Measurements from ENCODE around the gene ACVRL1. TPM values are rescaled to one million over a fixed set of nuclear protein-coding genes. Genes with fewer than 3 reads are reported as not detected.
"Not testable (repeated sequence)": the region's sequence is repeated elsewhere in the genome, so short reads cannot be mapped to it uniquely, and the experiment has no call there.

ACVRL1 gene
- total and polyA plus RNA-seq, 7 donors = 12.5 to 113 (median 64.0) TPM

DNA sequence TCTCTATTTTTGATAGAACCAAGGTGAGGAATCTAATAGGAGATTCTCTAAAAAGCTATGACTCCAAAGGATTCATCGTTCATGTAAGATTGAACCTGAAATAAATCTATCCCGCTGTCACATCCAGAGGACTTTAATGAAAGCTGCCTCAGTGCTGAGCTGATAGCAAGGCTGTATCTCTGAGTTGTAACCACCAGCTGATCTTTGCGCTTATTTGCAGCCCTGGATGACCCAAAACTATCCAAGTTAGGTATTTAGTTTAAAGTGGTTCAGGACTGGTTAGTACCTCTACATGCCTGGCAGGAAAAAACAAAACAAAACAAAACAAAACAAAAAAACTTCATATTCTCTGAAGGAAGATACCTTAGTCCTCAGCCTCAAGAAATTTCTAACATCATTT lies 28.2 kb upstream of the ACVRL1 start:
- H3K27ac ChIP-seq = no peak overlapping the region
- no peaks in the 10 kb centered on the region for H3K36me3 ChIP-seq
- no peaks in the 10 kb centered on the region for H3K4me1 ChIP-seq
- intact Hi-C loops (cut with DNase I) = no loop called here
- H3K9me3 ChIP-seq = no peaks in the 10 kb centered on the region
- peak; percentile 8 for DNase-seq
- 90 to 94% methylated on average over 3 of the region's 3 CpGs for WGBS, 2 donors
- TF ChIP-seq POLR2AphosphoS5 (IDR thresholded peaks at IDR 0.05) (no peak), POLR2A (IDR thresholded peaks at IDR 0.05) (no peak), EP300 (IDR thresholded peaks at IDR 0.05) (no peak)
- TF ChIP-seq, protein P1, sequence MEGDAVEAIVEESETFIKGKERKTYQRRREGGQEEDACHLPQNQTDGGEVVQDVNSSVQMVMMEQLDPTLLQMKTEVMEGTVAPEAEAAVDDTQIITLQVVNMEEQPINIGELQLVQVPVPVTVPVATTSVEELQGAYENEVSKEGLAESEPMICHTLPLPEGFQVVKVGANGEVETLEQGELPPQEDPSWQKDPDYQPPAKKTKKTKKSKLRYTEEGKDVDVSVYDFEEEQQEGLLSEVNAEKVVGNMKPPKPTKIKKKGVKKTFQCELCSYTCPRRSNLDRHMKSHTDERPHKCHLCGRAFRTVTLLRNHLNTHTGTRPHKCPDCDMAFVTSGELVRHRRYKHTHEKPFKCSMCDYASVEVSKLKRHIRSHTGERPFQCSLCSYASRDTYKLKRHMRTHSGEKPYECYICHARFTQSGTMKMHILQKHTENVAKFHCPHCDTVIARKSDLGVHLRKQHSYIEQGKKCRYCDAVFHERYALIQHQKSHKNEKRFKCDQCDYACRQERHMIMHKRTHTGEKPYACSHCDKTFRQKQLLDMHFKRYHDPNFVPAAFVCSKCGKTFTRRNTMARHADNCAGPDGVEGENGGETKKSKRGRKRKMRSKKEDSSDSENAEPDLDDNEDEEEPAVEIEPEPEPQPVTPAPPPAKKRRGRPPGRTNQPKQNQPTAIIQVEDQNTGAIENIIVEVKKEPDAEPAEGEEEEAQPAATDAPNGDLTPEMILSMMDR (IDR thresholded peaks at IDR 0.05) = no peak
- H3K27me3 ChIP-seq = no peaks in the 10 kb centered on the region
- no peak overlapping the region for H3K4me3 ChIP-seq

DNA sequence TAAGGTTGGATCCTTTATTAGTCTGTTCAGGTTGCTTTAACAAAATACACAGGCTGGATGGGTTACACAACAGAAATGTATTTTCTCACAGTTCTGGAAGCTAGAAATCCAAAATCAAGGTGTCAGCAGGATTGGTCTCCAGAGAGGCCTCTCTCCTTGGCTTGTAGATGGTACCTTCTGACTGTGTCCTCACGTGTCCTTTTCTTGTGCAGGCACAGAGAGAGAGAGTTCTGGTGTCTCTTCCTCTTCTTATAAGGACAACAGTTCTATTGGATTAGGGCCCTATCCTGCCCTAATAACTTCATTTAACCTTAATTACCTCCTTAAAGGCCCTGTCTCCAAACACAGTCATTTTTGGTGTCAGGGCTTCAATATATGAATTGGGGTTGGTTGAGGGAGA lies 24.0 kb upstream of the ACVRL1 start:
- no peak overlapping the region for H3K4me3 ChIP-seq
- peak; percentile 9 for DNase-seq
- no peaks in the 10 kb centered on the region for H3K9me3 ChIP-seq
- intact Hi-C loops (cut with DNase I) = no loop called here
- peaks cover 0 to 12% (median 6%) of the 10 kb centered on the region in 3 donors for H3K27me3 ChIP-seq
- H3K27ac ChIP-seq = no peak overlapping the region
- H3K36me3 ChIP-seq = no peaks in the 10 kb centered on the region
- 82 to 87% methylated on average over 1 of the region's 1 CpG for WGBS, 2 donors
- peaks cover 0 to 5% (median 0%) of the 10 kb centered on the region in 4 donors for H3K4me1 ChIP-seq
- TF ChIP-seq, protein P1 (IDR thresholded peaks at IDR 0.05) = no peak
- TF ChIP-seq EP300 (IDR thresholded peaks at IDR 0.05) = no peak
- no peak for TF ChIP-seq POLR2AphosphoS5 (IDR thresholded peaks at IDR 0.05)
- no peak for TF ChIP-seq POLR2A (IDR thresholded peaks at IDR 0.05)

DNA sequence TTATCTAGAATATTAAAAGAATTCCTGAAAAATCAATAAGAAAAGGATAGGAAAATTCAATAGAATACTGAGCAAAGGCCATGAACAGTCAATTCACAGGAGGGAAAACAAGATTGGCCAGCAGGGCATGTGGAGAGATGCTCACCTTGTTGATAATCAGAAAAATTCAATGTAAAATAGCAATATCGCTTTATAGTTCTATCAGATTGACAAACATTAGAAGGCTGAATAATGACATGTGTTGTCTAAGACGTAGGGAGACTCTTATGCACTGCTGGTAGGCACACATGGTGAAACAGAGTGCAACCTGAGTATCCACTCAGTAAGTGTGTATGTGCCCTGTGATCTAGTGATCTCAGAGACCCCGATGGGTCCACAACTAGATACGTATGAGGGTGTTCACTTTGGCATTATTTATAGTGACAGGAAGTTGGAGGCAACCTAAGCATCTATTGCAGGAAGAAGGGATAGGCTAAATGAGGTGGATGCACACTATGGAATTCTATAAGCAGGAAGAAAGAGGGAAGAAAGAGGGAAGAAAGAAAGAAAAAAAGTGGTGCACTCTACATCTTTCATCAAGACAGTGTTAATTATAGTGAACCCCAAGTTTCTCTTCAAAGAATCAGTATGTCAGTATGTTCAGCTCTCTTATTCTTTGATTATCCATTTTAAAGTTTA lies 23.2 kb upstream of the ACVRL1 start:
- Histone ChIP-seq H3K4me1 (peaks cover 0 to 5% (median 0%) of the 10 kb centered on the region in 4 donors), H3K27ac (no peak overlapping the region), H3K36me3 (no peaks in the 10 kb centered on the region), H3K27me3 (peaks cover 0 to 18% (median 13%) of the 10 kb centered on the region in 3 donors), H3K9me3 (no peaks in the 10 kb centered on the region), H3K4me3 (no peak overlapping the region)
- DNase-seq = no peak
- intact Hi-C loops (cut with DNase I) = no loop called here
- 90 to 91% methylated on average over 4 of the region's 4 CpGs for WGBS, 2 donors
- TF ChIP-seq EP300 (IDR thresholded peaks at IDR 0.05) = no peak
- TF ChIP-seq, protein P1 (IDR thresholded peaks at IDR 0.05) = no peak
- no peak for TF ChIP-seq POLR2A (IDR thresholded peaks at IDR 0.05)

DNA sequence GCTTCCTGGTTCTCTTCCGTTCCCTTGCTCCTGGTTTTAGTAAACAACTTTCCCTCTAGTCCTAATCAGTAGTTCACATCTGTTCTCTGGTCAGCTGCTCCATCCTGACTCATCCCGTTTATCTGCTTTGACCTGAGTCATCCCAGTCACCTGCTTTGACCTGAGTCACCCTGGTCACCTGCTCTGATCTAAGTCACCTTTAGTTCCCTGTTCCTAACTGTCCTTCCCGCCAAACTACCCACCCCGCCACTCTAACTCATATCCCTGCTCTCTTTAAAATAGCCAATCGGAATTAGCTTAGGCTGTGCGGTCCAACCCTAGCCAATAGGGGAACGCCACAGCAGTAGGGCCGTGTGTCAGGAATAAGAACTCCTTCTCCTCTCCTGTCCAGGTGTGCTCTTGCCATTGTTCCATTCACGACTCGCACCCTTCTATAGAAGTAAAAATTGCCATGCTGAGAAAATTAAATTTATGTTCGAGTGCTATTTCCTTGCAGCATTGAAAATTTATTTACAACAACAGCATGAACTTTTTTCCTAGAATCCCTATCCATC lies 22.6 kb upstream of the ACVRL1 start:
- no peak overlapping the region for H3K27ac ChIP-seq
- peaks cover 0 to 18% (median 15%) of the 10 kb centered on the region in 3 donors for H3K27me3 ChIP-seq
- H3K9me3 ChIP-seq = no peaks in the 10 kb centered on the region
- peaks cover 0 to 5% (median 0%) of the 10 kb centered on the region in 4 donors for H3K4me1 ChIP-seq
- intact Hi-C loops (cut with DNase I) = no loop called here
- peak in 1 of 4 donors; percentile 37 for TF ChIP-seq POLR2AphosphoS5 (IDR thresholded peaks at IDR 0.05)
- TF ChIP-seq POLR2A (IDR thresholded peaks at IDR 0.05) = no peak
- no peak for TF ChIP-seq EP300 (IDR thresholded peaks at IDR 0.05)
- TF ChIP-seq, protein P1 (IDR thresholded peaks at IDR 0.05) = no peak
- H3K36me3 ChIP-seq = no peaks in the 10 kb centered on the region
- WGBS, 2 donors = 81 to 83% methylated on average over 11 of the region's 11 CpGs
- DNase-seq = peak; percentile 52
- H3K4me3 ChIP-seq = no peak overlapping the region

DNA sequence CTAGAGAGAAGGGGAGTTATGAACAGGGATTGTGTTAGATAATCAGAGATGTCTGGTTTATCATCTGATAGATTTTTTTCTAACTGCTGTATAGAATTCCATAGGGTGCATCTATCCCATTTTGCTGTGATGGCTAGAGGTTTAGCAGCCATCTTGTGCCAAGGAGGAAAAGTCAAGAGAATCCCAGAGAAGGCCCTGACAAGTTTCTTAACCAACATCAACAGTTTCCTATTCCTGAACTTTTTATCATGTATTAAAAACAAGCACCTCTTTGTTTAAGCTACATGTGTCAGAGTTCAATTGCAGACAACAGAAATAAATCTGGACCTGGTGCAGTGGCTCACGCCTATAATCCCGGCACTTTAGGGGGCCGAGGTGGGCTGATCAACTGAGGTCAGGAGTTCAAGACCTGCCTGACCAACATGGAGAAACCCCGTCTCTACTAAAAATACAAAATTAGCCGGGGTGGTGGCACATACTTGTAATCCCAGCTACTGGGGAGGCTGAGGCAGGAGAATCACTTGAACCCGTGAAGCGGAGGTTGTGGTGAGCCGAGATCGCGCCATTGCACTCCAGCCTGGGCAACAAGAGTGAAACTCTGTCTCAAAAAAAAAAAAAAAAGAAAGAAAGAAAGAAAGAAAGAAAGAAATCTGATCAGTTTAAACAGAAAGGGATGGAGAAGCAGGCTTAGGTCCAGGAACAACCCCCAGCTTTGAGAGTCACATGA lies 21.8 kb upstream of the ACVRL1 start:
- H3K36me3 ChIP-seq; intact Hi-C loops (cut with DNase I); H3K4me1 ChIP-seq; H3K4me3 ChIP-seq; H3K9me3 ChIP-seq; DNase-seq: not testable (repeated sequence)
- H3K27ac ChIP-seq = peak overlapping the region; percentile 4 to 56 (median 28)
- 74 to 78% methylated on average over 10 of the region's 10 CpGs for WGBS, 2 donors
- peaks cover 0 to 18% (median 15%) of the 10 kb centered on the region in 3 donors for H3K27me3 ChIP-seq
